Measurements from ENCODE around the gene OPTN. TPM values are rescaled to one million over a fixed set of nuclear protein-coding genes. Genes with fewer than 3 reads are reported as not detected.
"Not testable (repeated sequence)": the region's sequence is repeated elsewhere in the genome, so short reads cannot be mapped to it uniquely, and the experiment has no call there.

Gene OPTN
- total RNA-seq, 4 donors from 2014 or later: 55.4 to 68.5 (median 62.0) TPM

- TF ChIP-seq CTCF (IDR thresholded peaks at IDR 0.05) (no peak), POLR2A (IDR thresholded peaks at IDR 0.05) (no peak)
- WGBS, 2 donors: 57 to 63% methylated on average over 7 of the region's 7 CpGs
- H3K4me3 ChIP-seq (ENCODE audit: low read depth, poor library complexity, severe bottlenecking): no peak overlapping the region
- DNase-seq (ENCODE audit: low spot score in 2 of 2): no peak
- intact Hi-C loops (cut with DNase I; ENCODE audit: low total_unique reads): no loop called here
Observed at GRCh38 chr10:13092291-13093102, 7.5 kb upstream of the OPTN start.

- WGBS, 2 donors: 92 to 94% methylated on average over 4 of the region's 4 CpGs
- DNase-seq (ENCODE audit: low spot score in 2 of 2); H3K4me3 ChIP-seq (ENCODE audit: low read depth, poor library complexity, severe bottlenecking); intact Hi-C loops (cut with DNase I; ENCODE audit: low total_unique reads): not testable (repeated sequence)
Observed at GRCh38 chr10:13094082-13094481, 5.9 kb upstream of the OPTN start.

- no peak overlapping the region for H3K4me3 ChIP-seq (ENCODE audit: low read depth, poor library complexity, severe bottlenecking)
- WGBS, 2 donors: 76 to 78% methylated on average over 3 of the region's 3 CpGs
- TF ChIP-seq CTCF (IDR thresholded peaks at IDR 0.05) (no peak), POLR2A (IDR thresholded peaks at IDR 0.05) (no peak)
- intact Hi-C loops (cut with DNase I; ENCODE audit: low total_unique reads): no loop called here
- no peak for DNase-seq (ENCODE audit: low spot score in 2 of 2)
Observed at GRCh38 chr10:13095094-13095493, 4.9 kb upstream of the OPTN start.

GRCh38 chr10:13095929-13096328 is 4.0 kb upstream of the OPTN start:
- 94 to 98% methylated on average over 2 of the region's 2 CpGs for WGBS, 2 donors
- TF ChIP-seq POLR2A (IDR thresholded peaks at IDR 0.05): no peak
- no peak for TF ChIP-seq CTCF (IDR thresholded peaks at IDR 0.05)
- no peak for DNase-seq (ENCODE audit: low spot score in 2 of 2)
- no peak overlapping the region for H3K4me3 ChIP-seq (ENCODE audit: low read depth, poor library complexity, severe bottlenecking)
- intact Hi-C loops (cut with DNase I; ENCODE audit: low total_unique reads): no loop called here

- TF ChIP-seq POLR2A (IDR thresholded peaks at IDR 0.05): no peak
- no peak for TF ChIP-seq CTCF (IDR thresholded peaks at IDR 0.05)
- intact Hi-C loops (cut with DNase I; ENCODE audit: low total_unique reads): no loop called here
- WGBS, 2 donors: 1 to 2% methylated on average over 14 of the region's 14 CpGs
- peak in 1 of 2 donors; percentile 64 for DNase-seq (ENCODE audit: low spot score in 2 of 2)
- peak overlapping the region; percentile 20 for H3K4me3 ChIP-seq (ENCODE audit: low read depth, poor library complexity, severe bottlenecking)
Observed at GRCh38 chr10:13099144-13099665, 758 bp upstream of the OPTN start.

GRCh38 chr10:13100349-13101294 is 659 bp downstream of the OPTN start:
- TF ChIP-seq CTCF (IDR thresholded peaks at IDR 0.05) (no peak), POLR2A (IDR thresholded peaks at IDR 0.05) (no peak)
- intact Hi-C loops (cut with DNase I; ENCODE audit: low total_unique reads): no loop called here
- 2 to 4% methylated on average over 20 to 24 of the region's 35 CpGs for WGBS, 2 donors
- DNase-seq (ENCODE audit: low spot score in 2 of 2): peak; percentile 27 to 88
- peak overlapping the region; percentile 95 for H3K4me3 ChIP-seq (ENCODE audit: low read depth, poor library complexity, severe bottlenecking)
